Measurements from ENCODE around the gene FOXL2.

- TF ChIP-seq CTCF (IDR thresholded peaks at IDR 0.05) (no peak), POLR2A (IDR thresholded peaks at IDR 0.05) (no peak), EP300 (IDR thresholded peaks at IDR 0.05; ENCODE audit: low read depth) (no peak)
Measured at GRCh38 chr3:138912237-138912636, 34.7 kb downstream of the FOXL2 start.
